Testis (tissue), 2 donors: ENCODE results near the gene EDIL3.

Experiments used
- CTCF ChIP-seq, 3 experiments: fragments of 450-650 bp in 2 of 3; fragments of 200-600 bp in 1 of 3; sonication (generic) in 1 of 3; IDR thresholded peaks; one replicate each; pipeline ENCODE4 v1.5.1; 2016 to 2019; ENCODE audit warnings: antibody characterized with exemption in 3 of 3, mild to moderate bottlenecking in 2 of 3, moderate library complexity in 1 of 3
- POLR2A ChIP-seq: fragments of 450-650 bp; IDR thresholded peaks from one replicate; pipeline ENCODE4 v1.6.1; 2017; ENCODE audit warnings: antibody characterized with exemption, mild to moderate bottlenecking, moderate library complexity

- TF ChIP-seq CTCF (IDR thresholded peaks at IDR 0.05) = no peak
- TF ChIP-seq POLR2A = no peak
These were observed 98.0 kb downstream of the EDIL3 start for GRCh38 chr5:84286662-84287061.
